Karpas-422 (cell line): ENCODE results near the gene SLC22A17. TPM values are rescaled to one million over a fixed set of nuclear protein-coding genes. Genes with fewer than 3 reads are reported as not detected.
A peak's percentile ranks its signal among the peaks of the same experiment; 100 is the strongest.

Experiments used
- DNase-seq: peaks from one replicate; pipeline ENCODE4 v3.0.0-alpha.2; 2015
- H2AFZ ChIP-seq: fragments of 200-600 bp; sonication (generic); 2 replicates; pipeline ENCODE4 v1.6.1; 2014; ENCODE audit warnings: antibody characterized with exemption, low read length, mixed read lengths
- H3K27ac ChIP-seq: fragments of 200-600 bp; sonication (generic); 2 replicates; pipeline ENCODE4 v1.5.1; 2014; ENCODE audit warnings: mild to moderate bottlenecking, low read length, moderate library complexity
- H3K27me3 ChIP-seq: fragments of 200-600 bp; sonication (generic); 2 replicates; pipeline ENCODE4 v1.6.1; 2014; ENCODE audit warnings: low read length, mixed read lengths
- H3K36me3 ChIP-seq: fragments of 200-600 bp; sonication (generic); 2 replicates; pipeline ENCODE4 v1.6.1; 2014; ENCODE audit warnings: low read length, mixed read lengths; ENCODE audit not compliant: insufficient read depth
- H3K4me1 ChIP-seq: fragments of 200-600 bp; sonication (generic); 2 replicates; pipeline ENCODE4 v1.6.1; 2014; ENCODE audit warnings: mild to moderate bottlenecking, low read length, mixed read lengths
- H3K4me2 ChIP-seq: fragments of 200-600 bp; sonication (generic); 2 replicates; pipeline ENCODE4 v1.6.1; 2014; ENCODE audit warnings: low read length, low read depth, mild to moderate bottlenecking; ENCODE audit not compliant: poor library complexity, severe bottlenecking
- H3K4me3 ChIP-seq: fragments of 200-600 bp; sonication (generic); 2 replicates; pipeline ENCODE4 v1.5.1; 2014; ENCODE audit warnings: mild to moderate bottlenecking, antibody characterized with exemption, low read length, mixed read lengths
- H3K79me2 ChIP-seq: fragments of 200-600 bp; sonication (generic); 2 replicates; pipeline ENCODE4 v1.6.1; 2014; ENCODE audit warnings: mild to moderate bottlenecking, low read length, mixed read lengths
- H3K9ac ChIP-seq: fragments of 200-600 bp; sonication (generic); 2 replicates; pipeline ENCODE4 v1.6.0; 2014; ENCODE audit warnings: low read length
- H3K9me2 ChIP-seq: fragments of 200-600 bp; sonication (generic), shearing (Covaris generic); replicated peaks from 2 replicates; pipeline ENCODE4 v1.6.0; 2014; ENCODE audit warnings: mild to moderate bottlenecking, low read length, moderate library complexity; ENCODE audit not compliant: insufficient read depth
- H3K9me3 ChIP-seq: fragments of 300-700, 200-600 bp; sonication (generic); 2 replicates; pipeline ENCODE4 v1.6.1; 2014; ENCODE audit warnings: low read length, mixed read lengths
- H4K20me1 ChIP-seq: fragments of 200-600 bp; sonication (generic); 2 replicates; pipeline ENCODE4 v1.6.1; 2014; ENCODE audit warnings: mild to moderate bottlenecking, antibody characterized with exemption, low read length, low read depth; ENCODE audit not compliant: insufficient read depth
- total RNA-seq: library from RNA; depleted of rRNA; stranded (reverse); fragments of >200 nt; shearing (Covaris generic); gene quantifications from 2 replicates; pipeline ENCODE4 v1.2.3, GENCODE V29; 2014; ENCODE audit warnings: low replicate concordance

Gene SLC22A17
- total RNA-seq, 1 experiment from 2014 or later, result not detected

DNA sequence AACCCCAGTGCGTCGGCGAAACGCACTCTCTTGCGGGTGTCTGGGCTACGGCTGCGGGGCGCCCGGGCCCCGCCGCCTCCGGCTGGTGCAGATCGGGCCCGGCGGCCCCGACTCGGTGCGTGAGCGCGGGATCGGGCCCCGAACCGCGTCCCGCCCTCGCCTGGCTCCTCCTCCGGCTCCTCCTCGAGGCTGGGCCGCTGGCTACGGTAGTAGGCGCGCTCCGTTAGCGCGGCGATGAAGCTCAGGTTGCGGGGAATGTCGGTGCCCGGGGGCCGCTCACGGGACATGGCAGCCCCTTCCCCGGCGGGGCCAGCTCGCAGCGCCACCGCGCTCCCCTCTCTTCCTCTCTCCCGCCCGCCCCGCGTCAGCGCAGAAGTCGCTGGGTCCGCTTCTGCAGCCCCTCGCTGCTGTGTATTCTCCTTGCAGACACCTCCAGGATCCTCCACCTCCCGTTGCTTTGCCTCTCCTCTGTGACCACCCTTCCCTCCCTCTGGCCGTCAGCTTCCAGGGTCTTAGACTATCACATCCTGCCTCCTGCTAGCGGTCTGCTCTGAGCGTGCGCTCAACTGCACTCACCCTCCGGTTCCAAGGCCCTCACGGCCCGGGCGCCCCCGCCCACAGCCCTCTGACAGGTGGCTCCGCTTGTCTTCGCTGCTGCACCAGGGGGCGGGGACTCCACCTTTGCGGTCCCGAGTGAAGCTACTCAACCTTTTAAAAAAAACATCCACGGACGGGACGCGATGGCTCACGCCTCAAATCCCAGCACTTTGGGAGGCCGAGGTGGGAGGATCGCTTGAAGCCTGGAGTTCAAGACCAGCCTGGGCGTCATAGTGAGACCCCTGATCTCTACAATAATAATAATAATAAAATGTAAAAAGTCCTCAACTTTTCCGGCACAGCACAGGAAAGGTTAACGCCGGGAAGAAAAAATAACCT is 50.1 kb downstream of the SLC22A17 start, which contains the start of gene PPP1R3E:
PPP1R3E (minus strand) TSS at position 570 of the 936 bp plus-strand sequence; CDS start at position 287, 283 bp downstream.
- Histone ChIP-seq H3K4me2 (peak within 1 kb of the TSS; percentile 87), H4K20me1 (no peaks in the 10 kb centered on the region), H3K4me3 (peak within 1 kb of the TSS; percentile 74), H3K9me3 (no peaks in the 10 kb centered on the region), H3K27me3 (no peaks in the 10 kb centered on the region), H3K9ac (peak within 1 kb of the TSS; percentile 80), H3K36me3 (peaks cover 18% of the 10 kb centered on the region; the same call in 1 of the 2 replicates), H3K9me2 (no peaks in the 10 kb centered on the region), H3K79me2 (peaks cover 41% of the 10 kb centered on the region), H3K4me1 (peaks cover 42% of the 10 kb centered on the region), H3K27ac (peak within 1 kb of the TSS; percentile 73), H2AFZ (peak within 1 kb of the TSS; percentile 18; the same call in 1 of the 2 replicates)
- DNase-seq, result peak; percentile 95

- H3K27me3 ChIP-seq, result no peaks in the 10 kb centered on the region
- H3K9me3 ChIP-seq, result no peaks in the 10 kb centered on the region
- H3K4me2 ChIP-seq, result peak overlapping the region; percentile 87
- H3K4me3 ChIP-seq, result peak overlapping the region; percentile 74
- H3K36me3 ChIP-seq, result peaks cover 23% of the 10 kb centered on the region; the same call in 1 of the 2 replicates
- H2AFZ ChIP-seq, result peak overlapping the region; percentile 18; the same call in 1 of the 2 replicates
- no peak for DNase-seq
- H3K27ac ChIP-seq, result peak overlapping the region; percentile 73
- no peaks in the 10 kb centered on the region for H4K20me1 ChIP-seq
- H3K79me2 ChIP-seq, result peaks cover 35% of the 10 kb centered on the region
- peaks cover 38% of the 10 kb centered on the region for H3K4me1 ChIP-seq
- no peaks in the 10 kb centered on the region for H3K9me2 ChIP-seq
- H3K9ac ChIP-seq, result peak overlapping the region; percentile 80
Measured at GRCh38 chr14:23301969-23302289, 50.8 kb downstream of the SLC22A17 start.

- Histone ChIP-seq H2AFZ (peak overlapping the region; percentile 62; the same call in 1 of the 2 replicates), H3K27me3 (no peaks in the 10 kb centered on the region), H3K9ac (peak overlapping the region; percentile 86), H4K20me1 (no peaks in the 10 kb centered on the region), H3K9me3 (no peaks in the 10 kb centered on the region), H3K36me3 (peaks cover 23% of the 10 kb centered on the region; the same call in 1 of the 2 replicates), H3K4me2 (peak overlapping the region; percentile 100), H3K4me3 (peak overlapping the region; percentile 92), H3K79me2 (peaks cover 30% of the 10 kb centered on the region), H3K27ac (peak overlapping the region; percentile 73), H3K4me1 (peaks cover 38% of the 10 kb centered on the region), H3K9me2 (no peaks in the 10 kb centered on the region)
- peak; percentile 100 for DNase-seq
Measured at GRCh38 chr14:23301288-23301968, 51.3 kb downstream of the SLC22A17 start.

- no peaks in the 10 kb centered on the region for H3K9me2 ChIP-seq
- no peak for DNase-seq
- no peaks in the 10 kb centered on the region for H4K20me1 ChIP-seq
- H3K9me3 ChIP-seq, result no peaks in the 10 kb centered on the region
- peaks cover 32% of the 10 kb centered on the region for H3K4me1 ChIP-seq
- peaks cover 23% of the 10 kb centered on the region for H3K79me2 ChIP-seq
- peak overlapping the region; percentile 92 for H3K4me3 ChIP-seq
- H3K36me3 ChIP-seq, result peaks cover 23% of the 10 kb centered on the region; the same call in 1 of the 2 replicates
- H2AFZ ChIP-seq, result no peak overlapping the region
- H3K27me3 ChIP-seq, result no peaks in the 10 kb centered on the region
- peak overlapping the region; percentile 86 for H3K9ac ChIP-seq
- H3K27ac ChIP-seq, result peak overlapping the region; percentile 55
- peak overlapping the region; percentile 100 for H3K4me2 ChIP-seq
Measured at GRCh38 chr14:23300687-23301223, 51.9 kb downstream of the SLC22A17 start.

- H3K4me3 ChIP-seq, result peak overlapping the region; percentile 92
- H2AFZ ChIP-seq, result no peak overlapping the region
Measured at GRCh38 chr14:23299986-23300686, 52.6 kb downstream of the SLC22A17 start.

GRCh38 chr14:23299211-23299957 is 53.3 kb downstream of the SLC22A17 start:
- peaks cover 21% of the 10 kb centered on the region for H3K79me2 ChIP-seq
- no peak overlapping the region for H2AFZ ChIP-seq
- H3K27me3 ChIP-seq, result no peaks in the 10 kb centered on the region
- H3K9ac ChIP-seq, result no peak overlapping the region
- H4K20me1 ChIP-seq, result no peaks in the 10 kb centered on the region
- DNase-seq, result no peak
- peaks cover 23% of the 10 kb centered on the region; the same call in 1 of the 2 replicates for H3K36me3 ChIP-seq
- no peaks in the 10 kb centered on the region for H3K9me3 ChIP-seq
- H3K4me2 ChIP-seq, result peak overlapping the region; percentile 100
- H3K4me1 ChIP-seq, result peaks cover 29% of the 10 kb centered on the region
- H3K9me2 ChIP-seq, result no peaks in the 10 kb centered on the region
- no peak overlapping the region for H3K4me3 ChIP-seq
- no peak overlapping the region for H3K27ac ChIP-seq

More at GRCh38 chr14:23299986-23300686, 52.6 kb downstream of the SLC22A17 start:
- peaks cover 21% of the 10 kb centered on the region for H3K79me2 ChIP-seq
- no peaks in the 10 kb centered on the region for H3K9me2 ChIP-seq
- peaks cover 30% of the 10 kb centered on the region for H3K4me1 ChIP-seq
- H3K4me2 ChIP-seq, result peak overlapping the region; percentile 100
- H3K9ac ChIP-seq, result peak overlapping the region; percentile 86
- H4K20me1 ChIP-seq, result no peaks in the 10 kb centered on the region
- no peaks in the 10 kb centered on the region for H3K9me3 ChIP-seq
- DNase-seq, result no peak
- H3K27ac ChIP-seq, result peak overlapping the region; percentile 55
- H3K36me3 ChIP-seq, result peaks cover 23% of the 10 kb centered on the region; the same call in 1 of the 2 replicates
- H3K27me3 ChIP-seq, result no peaks in the 10 kb centered on the region

GRCh38 chr14:23297611-23298277 is 54.9 kb downstream of the SLC22A17 start:
- Histone ChIP-seq H3K79me2 (peaks cover 18% of the 10 kb centered on the region), H3K9me3 (no peaks in the 10 kb centered on the region), H3K27me3 (no peaks in the 10 kb centered on the region), H3K4me2 (no peak overlapping the region), H4K20me1 (no peaks in the 10 kb centered on the region), H3K9ac (no peak overlapping the region), H2AFZ (no peak overlapping the region), H3K9me2 (no peaks in the 10 kb centered on the region), H3K27ac (no peak overlapping the region), H3K4me1 (peaks cover 23% of the 10 kb centered on the region), H3K36me3 (peaks cover 23% of the 10 kb centered on the region; the same call in 1 of the 2 replicates), H3K4me3 (no peak overlapping the region)
- no peak for DNase-seq
